Measurements from ENCODE around the gene RAB4B. TPM values are rescaled to one million over a fixed set of nuclear protein-coding genes. Genes with fewer than 3 reads are reported as not detected.
"Not testable (repeated sequence)": the region's sequence is repeated elsewhere in the genome, so short reads cannot be mapped to it uniquely, and the experiment has no call there.

The RAB4B gene
- total RNA-seq, 4 donors from 2014 or later = 12.4 to 20.7 (median 17.0) TPM

- peaks cover 23% of the 10 kb centered on the region for H3K4me1 ChIP-seq
- peak; percentile 60 to 71 for TF ChIP-seq CTCF (IDR thresholded peaks at IDR 0.05)
- not testable (repeated sequence) for H3K27me3 ChIP-seq; H3K36me3 ChIP-seq; H3K27ac ChIP-seq; H3K4me3 ChIP-seq; DNase-seq (ENCODE audit: low spot score in 2 of 2); H3K9me3 ChIP-seq
- 40% methylated on average over 6 of the region's 6 CpGs for WGBS
These were observed 41.6 kb downstream of the RAB4B start for GRCh38 chr19:40819479-40820234.

- no peak overlapping the region for H3K27ac ChIP-seq
- TF ChIP-seq POLR2AphosphoS5 (IDR thresholded peaks at IDR 0.05) (no peak), EP300 (IDR thresholded peaks at IDR 0.05) (no peak), POLR2A (IDR thresholded peaks at IDR 0.05) (no peak), CTCF (IDR thresholded peaks at IDR 0.05) (no peak)
- no peak for DNase-seq (ENCODE audit: low spot score in 2 of 2)
These were observed 44.1 kb downstream of the RAB4B start for GRCh38 chr19:40822161-40822560.

GRCh38 chr19:40822704-40823553 lies 44.9 kb downstream of the RAB4B start:
- 81% methylated on average over 9 of the region's 9 CpGs for WGBS
- not testable (repeated sequence) for DNase-seq (ENCODE audit: low spot score in 2 of 2); H3K4me3 ChIP-seq; H3K36me3 ChIP-seq; H3K27ac ChIP-seq; H3K27me3 ChIP-seq; H3K9me3 ChIP-seq
- peaks cover 21% of the 10 kb centered on the region for H3K4me1 ChIP-seq

More at GRCh38 chr19:40822161-40822560, 44.1 kb downstream of the RAB4B start:
- peaks cover 7% of the 10 kb centered on the region for H3K36me3 ChIP-seq
- peaks cover 23% of the 10 kb centered on the region for H3K4me1 ChIP-seq
- no peak overlapping the region for H3K4me3 ChIP-seq
- 91% methylated on average over 20 of the region's 22 CpGs for WGBS
- no peaks in the 10 kb centered on the region for H3K9me3 ChIP-seq
- H3K27me3 ChIP-seq = no peaks in the 10 kb centered on the region

- H3K4me1 ChIP-seq = not testable (repeated sequence)
- WGBS = 87% methylated on average over 16 of the region's 16 CpGs
These were observed 46.9 kb downstream of the RAB4B start for GRCh38 chr19:40824916-40825315.

GRCh38 chr19:40825460-40826095 lies 47.5 kb downstream of the RAB4B start:
- H3K27me3 ChIP-seq, H3K9me3 ChIP-seq, H3K27ac ChIP-seq, H3K4me1 ChIP-seq, H3K4me3 ChIP-seq, H3K36me3 ChIP-seq: not testable (repeated sequence)
- peak in 1 of 2 donors; percentile 60 for DNase-seq (ENCODE audit: low spot score in 2 of 2)
- 100% methylated on average over 1 of the region's 6 CpGs for WGBS

More at GRCh38 chr19:40824916-40825315, 46.9 kb downstream of the RAB4B start:
- H3K36me3 ChIP-seq; H3K27me3 ChIP-seq; H3K4me3 ChIP-seq; H3K27ac ChIP-seq; DNase-seq (ENCODE audit: low spot score in 2 of 2); H3K9me3 ChIP-seq: not testable (repeated sequence)

- H3K9me3 ChIP-seq; H3K4me1 ChIP-seq; H3K4me3 ChIP-seq; H3K36me3 ChIP-seq; H3K27me3 ChIP-seq; H3K27ac ChIP-seq; DNase-seq (ENCODE audit: low spot score in 2 of 2): not testable (repeated sequence)
- 90% methylated on average over 10 of the region's 14 CpGs for WGBS
These were observed 48.3 kb downstream of the RAB4B start for GRCh38 chr19:40826312-40826698.

- not testable (repeated sequence) for H3K36me3 ChIP-seq; H3K4me1 ChIP-seq; DNase-seq (ENCODE audit: low spot score in 2 of 2); H3K9me3 ChIP-seq; H3K27ac ChIP-seq; H3K27me3 ChIP-seq; H3K4me3 ChIP-seq
- 80% methylated on average over 29 of the region's 29 CpGs for WGBS
These were observed 48.8 kb downstream of the RAB4B start for GRCh38 chr19:40826699-40827385.
